Mesenchymal stem cell (in vitro differentiated cells and primary cell): ENCODE measurements around the gene C5AR1.

Experiments used
- DNase-seq: peaks from one replicate; pipeline ENCODE4 v3.0.0-alpha.2; 2013
- H2AFZ ChIP-seq: one replicate; pipeline ENCODE4 v1.6.1; 2013; ENCODE audit warnings: low read depth, mild to moderate bottlenecking, control low read depth, inconsistent platforms, low read length, moderate library complexity
- H2AK5ac ChIP-seq: 2 replicates; pipeline ENCODE4 v1.6.1; 2013; ENCODE audit warnings: low read length, moderate library complexity, mild to moderate bottlenecking, inconsistent platforms; ENCODE audit not compliant: severe bottlenecking
- H2BK120ac ChIP-seq: one replicate; pipeline ENCODE4 v1.6.1; 2013; ENCODE audit warnings: low read depth, mild to moderate bottlenecking, inconsistent platforms, low read length, moderate library complexity
- H2BK12ac ChIP-seq, 2 experiments: one replicate each; pipeline ENCODE4 v1.6.1; 2013; ENCODE audit warnings: inconsistent platforms in 2 of 2, low read length in 2 of 2, mild to moderate bottlenecking in 2 of 2, moderate library complexity in 2 of 2, control low read depth in 1 of 2
- H2BK15ac ChIP-seq: one replicate; pipeline ENCODE4 v1.6.1; 2013; ENCODE audit warnings: mild to moderate bottlenecking, low read depth, inconsistent platforms; ENCODE audit not compliant: poor library complexity, severe bottlenecking
- H2BK5ac ChIP-seq: 2 replicates; pipeline ENCODE4 v1.6.1; 2013; ENCODE audit warnings: low read depth, mild to moderate bottlenecking, low read length, control low read depth, inconsistent platforms; ENCODE audit not compliant: poor library complexity, severe bottlenecking
- H3K14ac ChIP-seq, 2 experiments: one replicate each; pipeline ENCODE4 v1.6.1; 2013; ENCODE audit warnings: inconsistent platforms in 2 of 2, low read length in 2 of 2, control low read depth in 1 of 2, mild to moderate bottlenecking in 1 of 2, moderate library complexity in 1 of 2
- H3K18ac ChIP-seq, 2 experiments: one replicate each; pipeline ENCODE4 v1.6.1; 2013; ENCODE audit warnings: inconsistent platforms in 2 of 2, low read length in 2 of 2, control low read depth in 1 of 2, low read depth in 1 of 2, mild to moderate bottlenecking in 1 of 2
- H3K23ac ChIP-seq, 2 experiments: one replicate each; pipeline ENCODE4 v1.6.1; 2013; ENCODE audit warnings: inconsistent platforms in 2 of 2, low read length in 2 of 2, mild to moderate bottlenecking in 2 of 2, moderate library complexity in 2 of 2, control low read depth in 1 of 2
- H3K27ac ChIP-seq: 2 replicates; pipeline ENCODE4 v1.5.1; 2013; ENCODE audit warnings: mild to moderate bottlenecking, moderate library complexity, low read length, control low read depth, inconsistent platforms; ENCODE audit not compliant: poor library complexity, severe bottlenecking
- H3K27me3 ChIP-seq, 2 experiments: 2 replicates each; pipeline versions ENCODE4 v1.6.1 to v1.7.0; 2013; ENCODE audit warnings: low read length in 2 of 2, mild to moderate bottlenecking in 2 of 2, moderate library complexity in 2 of 2, control low read depth in 1 of 2, inconsistent platforms in 1 of 2; ENCODE audit not compliant: control insufficient read depth in 1 of 2, insufficient read depth in 1 of 2
- H3K36me3 ChIP-seq, 2 experiments: 2 replicates each; pipeline versions ENCODE4 v1.6.1 to v1.7.0; 2013; ENCODE audit warnings: low read length in 2 of 2, control low read depth in 1 of 2, inconsistent platforms in 1 of 2, low read depth in 1 of 2, mild to moderate bottlenecking in 1 of 2; ENCODE audit not compliant: insufficient read depth in 2 of 2, control insufficient read depth in 1 of 2
- H3K4ac ChIP-seq, 2 experiments: one replicate each; pipeline ENCODE4 v1.6.1; 2013; ENCODE audit warnings: inconsistent platforms in 2 of 2, low read length in 2 of 2, mild to moderate bottlenecking in 2 of 2, moderate library complexity in 2 of 2, control low read depth in 1 of 2, low read depth in 1 of 2
- H3K4me1 ChIP-seq: 2 replicates; pipeline ENCODE4 v1.6.1; 2013; ENCODE audit warnings: low read depth, low read length, control low read depth; ENCODE audit not compliant: control insufficient read depth, insufficient read depth
- H3K4me2 ChIP-seq: 2 replicates; pipeline ENCODE4 v1.6.1; 2013; ENCODE audit warnings: low read length, mild to moderate bottlenecking, inconsistent platforms; ENCODE audit not compliant: poor library complexity, severe bottlenecking
- H3K4me3 ChIP-seq, 2 experiments: 2 replicates each; pipeline versions ENCODE4 v1.5.1 to v1.7.0; 2013; ENCODE audit warnings: low read length in 2 of 2, mild to moderate bottlenecking in 2 of 2, control low read depth in 1 of 2, low read depth in 1 of 2; ENCODE audit not compliant: insufficient read depth in 1 of 2
- H3K79me1 ChIP-seq: replicated peaks from 2 replicates; pipeline ENCODE4 v1.6.1; 2013; ENCODE audit warnings: mild to moderate bottlenecking, control low read depth, low read length, inconsistent platforms; ENCODE audit not compliant: poor library complexity, severe bottlenecking
- H3K9ac ChIP-seq: 2 replicates; pipeline ENCODE4 v1.7.0; 2013; ENCODE audit warnings: mild to moderate bottlenecking, low read length, moderate library complexity
- H3K9me3 ChIP-seq: 2 replicates; pipeline ENCODE4 v1.7.0; 2013; ENCODE audit warnings: mild to moderate bottlenecking, low read length; ENCODE audit not compliant: control insufficient read depth
- H4K8ac ChIP-seq: one replicate; pipeline ENCODE4 v1.6.1; 2013; ENCODE audit warnings: inconsistent platforms, mild to moderate bottlenecking, low read length, moderate library complexity
- H4K91ac ChIP-seq: one replicate; pipeline ENCODE4 v1.6.1; 2013; ENCODE audit warnings: mild to moderate bottlenecking, low read length, inconsistent platforms
- WGBS: methylation state at CpG from one replicate; pipeline ENCODE4 v1.1.7; 2013; ENCODE audit warnings: mixed read lengths; 5-methylcytosine and 5-hydroxymethylcytosine counted together

C5AR1 gene

GRCh38 chr19:47310819-47311218 lies 1.2 kb downstream of the C5AR1 start:
- no peak overlapping the region for H2AFZ ChIP-seq
- H2BK15ac ChIP-seq, result no peak overlapping the region
- no peak overlapping the region for H4K91ac ChIP-seq
- peaks cover 5% of the 10 kb centered on the region for H3K4me1 ChIP-seq
- no peak overlapping the region for H2BK12ac ChIP-seq
- H4K8ac ChIP-seq, result no peak overlapping the region
- no peak overlapping the region for H3K18ac ChIP-seq
- no peak for DNase-seq
- H2BK5ac ChIP-seq, result no peak overlapping the region
- H3K14ac ChIP-seq, result peak overlapping the region in 1 of 2 experiments; percentile 71
- H3K4me3 ChIP-seq, result no peak overlapping the region
- H2BK120ac ChIP-seq, result no peak overlapping the region
- H3K79me1 ChIP-seq, result no peaks in the 10 kb centered on the region
- no peaks in the 10 kb centered on the region for H3K36me3 ChIP-seq
- no peak overlapping the region for H3K4me2 ChIP-seq
- 79% methylated on average over 5 of the region's 5 CpGs for WGBS
- no peak overlapping the region for H3K4ac ChIP-seq
- H3K27ac ChIP-seq, result no peak overlapping the region
- no peak overlapping the region for H3K23ac ChIP-seq
- no peaks in the 10 kb centered on the region for H3K9me3 ChIP-seq
- H3K9ac ChIP-seq, result no peak overlapping the region
- no peak overlapping the region for H2AK5ac ChIP-seq
- H3K27me3 ChIP-seq, result peaks cover 6 to 16% of the 10 kb centered on the region in 2 experiments

GRCh38 chr19:47312366-47313006 lies 2.8 kb downstream of the C5AR1 start:
- H3K27ac ChIP-seq, result no peak overlapping the region
- peaks cover 6 to 16% of the 10 kb centered on the region in 2 experiments for H3K27me3 ChIP-seq
- no peak overlapping the region for H2BK12ac ChIP-seq
- H2AFZ ChIP-seq, result no peak overlapping the region
- no peak overlapping the region for H3K4ac ChIP-seq
- H3K79me1 ChIP-seq, result no peaks in the 10 kb centered on the region
- H3K4me2 ChIP-seq, result no peak overlapping the region
- H3K9me3 ChIP-seq, result no peaks in the 10 kb centered on the region
- H2BK120ac ChIP-seq, result no peak overlapping the region
- no peak overlapping the region for H3K4me3 ChIP-seq
- WGBS, result 80% methylated on average over 3 of the region's 5 CpGs
- no peak overlapping the region for H2AK5ac ChIP-seq
- no peak overlapping the region for H4K8ac ChIP-seq
- no peak overlapping the region for H3K18ac ChIP-seq
- no peak overlapping the region for H3K9ac ChIP-seq
- no peak overlapping the region for H3K14ac ChIP-seq
- DNase-seq, result no peak
- H3K36me3 ChIP-seq, result no peaks in the 10 kb centered on the region
- H3K4me1 ChIP-seq, result peaks cover 5% of the 10 kb centered on the region
- no peak overlapping the region for H2BK15ac ChIP-seq
- H2BK5ac ChIP-seq, result no peak overlapping the region
- no peak overlapping the region for H3K23ac ChIP-seq
- H4K91ac ChIP-seq, result no peak overlapping the region

- no peak overlapping the region for H3K9ac ChIP-seq
Measured at GRCh38 chr19:47313754-47314295, 4.2 kb downstream of the C5AR1 start.

GRCh38 chr19:47315125-47315821 lies 5.6 kb downstream of the C5AR1 start:
- H2BK15ac ChIP-seq, result no peak overlapping the region
- DNase-seq, result peak; percentile 95
- no peaks in the 10 kb centered on the region for H3K36me3 ChIP-seq
- no peak overlapping the region for H4K8ac ChIP-seq
- no peak overlapping the region for H2BK120ac ChIP-seq
- no peak overlapping the region for H3K23ac ChIP-seq
- H3K18ac ChIP-seq, result no peak overlapping the region
- no peaks in the 10 kb centered on the region for H3K9me3 ChIP-seq
- H2AFZ ChIP-seq, result no peak overlapping the region
- H3K4ac ChIP-seq, result no peak overlapping the region
- no peak overlapping the region for H2BK5ac ChIP-seq
- no peak overlapping the region for H2BK12ac ChIP-seq
- H3K27me3 ChIP-seq, result peaks cover 0 to 10% of the 10 kb centered on the region in 2 experiments
- no peaks in the 10 kb centered on the region for H3K79me1 ChIP-seq
- H3K4me1 ChIP-seq, result peaks cover 5% of the 10 kb centered on the region
- no peak overlapping the region for H3K27ac ChIP-seq
- H4K91ac ChIP-seq, result no peak overlapping the region
- no peak overlapping the region for H2AK5ac ChIP-seq
- no peak overlapping the region for H3K14ac ChIP-seq
- 24% methylated on average over 11 of the region's 12 CpGs for WGBS
- peak overlapping the region; percentile 38 for H3K4me2 ChIP-seq
- H3K4me3 ChIP-seq, result no peak overlapping the region
- H3K9ac ChIP-seq, result peak overlapping the region; percentile 10

More at GRCh38 chr19:47313754-47314295, 4.2 kb downstream of the C5AR1 start:
- Histone ChIP-seq H3K4me2 (no peak overlapping the region), H2AK5ac (no peak overlapping the region), H2BK5ac (no peak overlapping the region), H3K14ac (no peak overlapping the region), H2AFZ (no peak overlapping the region), H3K4me3 (no peak overlapping the region), H3K79me1 (no peaks in the 10 kb centered on the region), H2BK120ac (no peak overlapping the region), H3K27ac (no peak overlapping the region), H3K23ac (no peak overlapping the region), H3K36me3 (no peaks in the 10 kb centered on the region), H3K4me1 (peaks cover 5% of the 10 kb centered on the region), H2BK15ac (no peak overlapping the region), H3K18ac (no peak overlapping the region), H4K91ac (no peak overlapping the region), H3K27me3 (peaks cover 6 to 16% of the 10 kb centered on the region in 2 experiments), H3K4ac (no peak overlapping the region), H2BK12ac (no peak overlapping the region), H3K9me3 (no peaks in the 10 kb centered on the region), H4K8ac (no peak overlapping the region)
- DNase-seq, result no peak
- 86% methylated on average over 7 of the region's 10 CpGs for WGBS
